GM12891 (cell line): ENCODE results near the gene ABCB1.

Experiments used
- DNase-seq: peaks from one replicate; pipeline ENCODE4 v3.0.0; 2011; ENCODE audit warnings: low spot score; ENCODE audit not compliant: insufficient read length
- FAIRE-seq: peaks from 2 replicates; lab custom pipeline; 2011; peaks lifted over from hg19 to GRCh38; lab: Jason Lieb, UNC
- PAX5 ChIP-seq: IDR thresholded peaks from 2 replicates; pipeline ENCODE4 v1.6.1; 2011; ENCODE audit warnings: low read length, moderate library complexity, mild to moderate bottlenecking; ENCODE audit not compliant: insufficient read depth, severe bottlenecking
- POLR2A ChIP-seq: IDR thresholded peaks from 2 replicates; pipeline ENCODE4 v1.6.1; 2011; ENCODE audit warnings: low read depth, low read length, control low read depth
- POLR2AphosphoS5 ChIP-seq: IDR thresholded peaks from 2 replicates; pipeline ENCODE4 v1.6.1; 2011; ENCODE audit warnings: low read depth, low read length, control low read depth
- POU2F2 ChIP-seq: IDR thresholded peaks from 2 replicates; pipeline ENCODE4 v1.6.1; 2011; ENCODE audit warnings: low read depth, mild to moderate bottlenecking, control low read depth, low read length, moderate library complexity
- SPI1 ChIP-seq: IDR thresholded peaks from 2 replicates; pipeline ENCODE4 v1.6.1; 2011; ENCODE audit warnings: low read depth, low read length, control low read depth
- TAF1 ChIP-seq: IDR thresholded peaks from 2 replicates; pipeline ENCODE4 v1.6.1; 2011; ENCODE audit warnings: low read depth, low read length, control low read depth

ABCB1 gene

GRCh38 chr7:87609916-87610315 lies 9.2 kb upstream of the ABCB1 start:
- DNase-seq (no peak), FAIRE-seq (no peak)
- TF ChIP-seq PAX5 (no peak), POLR2A (no peak), POLR2AphosphoS5 (no peak), SPI1 (no peak), POU2F2 (no peak), TAF1 (no peak)

- no peak for TF ChIP-seq TAF1
- DNase-seq (no peak), FAIRE-seq (no peak)
Measured at GRCh38 chr7:87608431-87608830, 7.7 kb upstream of the ABCB1 start.

- DNase-seq (no peak), FAIRE-seq (no peak)
- TF ChIP-seq SPI1: no peak
- no peak for TF ChIP-seq POU2F2
- no peak for TF ChIP-seq TAF1
Measured at GRCh38 chr7:87604264-87604663, 3.6 kb upstream of the ABCB1 start.

GRCh38 chr7:87599336-87599735 lies 1.3 kb downstream of the ABCB1 start:
- TF ChIP-seq SPI1: peak; percentile 71
- no peak for TF ChIP-seq POLR2AphosphoS5
- DNase-seq (peak; percentile 46), FAIRE-seq (peak; percentile 88)

GRCh38 chr7:87598234-87599009 lies 2.3 kb downstream of the ABCB1 start:
- TF ChIP-seq POU2F2 (no peak), SPI1 (peak; percentile 66)
- FAIRE-seq: no peak
- no peak for DNase-seq

- DNase-seq (no peak), FAIRE-seq (no peak)
- no peak for TF ChIP-seq POLR2AphosphoS5
- TF ChIP-seq PAX5: no peak
- TF ChIP-seq TAF1: no peak
- TF ChIP-seq POLR2A: no peak
- TF ChIP-seq POU2F2: no peak
Measured at GRCh38 chr7:87596696-87597095, 4.0 kb downstream of the ABCB1 start.

- FAIRE-seq: no peak
- TF ChIP-seq PAX5: no peak
- TF ChIP-seq SPI1: no peak
- no peak for TF ChIP-seq POU2F2
- no peak for TF ChIP-seq POLR2A
- no peak for TF ChIP-seq TAF1
- TF ChIP-seq POLR2AphosphoS5: no peak
- DNase-seq: no peak
Measured at GRCh38 chr7:87596136-87596535, 4.5 kb downstream of the ABCB1 start.

GRCh38 chr7:87592300-87592699 lies 8.4 kb downstream of the ABCB1 start:
- TF ChIP-seq TAF1 (no peak), PAX5 (no peak), POU2F2 (no peak), SPI1 (no peak), POLR2A (no peak), POLR2AphosphoS5 (no peak)
- no peak for FAIRE-seq

GRCh38 chr7:87591211-87591610 lies 9.5 kb downstream of the ABCB1 start:
- FAIRE-seq (no peak), DNase-seq (no peak)
- no peak for TF ChIP-seq PAX5
- no peak for TF ChIP-seq SPI1
- TF ChIP-seq POLR2A: no peak
- TF ChIP-seq POLR2AphosphoS5: no peak
- no peak for TF ChIP-seq POU2F2
- TF ChIP-seq TAF1: no peak

More at GRCh38 chr7:87592300-87592699, 8.4 kb downstream of the ABCB1 start:
- no peak for DNase-seq

GRCh38 chr7:87590578-87590977 lies 10.1 kb downstream of the ABCB1 start:
- TF ChIP-seq POU2F2 (no peak), PAX5 (no peak), TAF1 (no peak), SPI1 (no peak), POLR2A (no peak), POLR2AphosphoS5 (no peak)
- DNase-seq: no peak
- no peak for FAIRE-seq
